Spleen (tissue), 11 donors: ENCODE results near the gene LTC4S. TPM values are rescaled to one million over a fixed set of nuclear protein-coding genes. Genes with fewer than 3 reads are reported as not detected.
A peak's percentile ranks its signal among the peaks of the same experiment; 100 is the strongest.

Source experiments
- DNase-seq: peaks from one replicate; pipeline ENCODE4 v3.0.0-alpha.2; 2020
- H3K27ac ChIP-seq, 8 donors: fragments of 200-600 bp; sonication (generic) in 7 of 8; 1 replicate in 4 of 8; 2 replicates in 4 of 8; pipeline versions ENCODE4 v1.5.0 to v1.8.0; 2016 to 2021; ENCODE audit warnings: inconsistent platforms in 4 of 8, mild to moderate bottlenecking in 4 of 8, moderate library complexity in 1 of 8
- H3K27me3 ChIP-seq, 7 donors: fragments of 200-600 bp; sonication (generic) in 6 of 7; replicated peaks in 1 of 7; 1 replicate in 4 of 7; 2 replicates in 3 of 7; pipeline versions ENCODE4 v1.5.0 to v1.8.0; 2016 to 2021; ENCODE audit warnings: inconsistent platforms in 3 of 7, mild to moderate bottlenecking in 1 of 7
- H3K36me3 ChIP-seq, 6 donors: fragments of 200-600 bp; sonication (generic) in 5 of 6; 1 replicate in 4 of 6; 2 replicates in 2 of 6; pipeline versions ENCODE4 v1.5.0 to v1.8.0; 2016 to 2021; ENCODE audit warnings: inconsistent platforms in 2 of 6
- H3K4me1 ChIP-seq, 6 donors: fragments of 200-600 bp; sonication (generic) in 5 of 6; 1 replicate in 3 of 6; 2 replicates in 3 of 6; pipeline versions ENCODE4 v1.5.0 to v1.8.0; 2016 to 2021; ENCODE audit warnings: inconsistent platforms in 3 of 6
- H3K4me3 ChIP-seq, 8 donors: fragments of 200-600 bp; sonication (generic) in 7 of 8; 1 replicate in 4 of 8; 2 replicates in 4 of 8; pipeline versions ENCODE4 v1.5.0 to v1.8.0; 2016 to 2021; ENCODE audit warnings: inconsistent platforms in 4 of 8, mild to moderate bottlenecking in 4 of 8, moderate library complexity in 2 of 8
- H3K9me3 ChIP-seq, 8 donors: fragments of 200-600 bp; sonication (generic) in 7 of 8; 1 replicate in 4 of 8; 2 replicates in 4 of 8; pipeline versions ENCODE4 v1.5.0 to v1.8.0; 2016 to 2021; ENCODE audit warnings: inconsistent platforms in 4 of 8
- CTCF ChIP-seq, 11 experiments: fragments of 200-600 bp in 7 of 11; fragments of 450-650 bp in 4 of 11; sonication (generic) in 4 of 11; IDR thresholded peaks in 8 of 11; conservative IDR thresholded peaks in 3 of 11; 1 replicate in 7 of 11; 2 replicates in 4 of 11; pipeline versions ENCODE4 v1.4.0 to v1.8.0; 2016 to 2021; ENCODE audit warnings: antibody characterized with exemption in 11 of 11, inconsistent platforms in 4 of 11, mild to moderate bottlenecking in 1 of 11
- POLR2A ChIP-seq, 3 donors: fragments of 450-650 bp; IDR thresholded peaks; one replicate each; pipeline ENCODE4 v1.5.1; 2017; ENCODE audit warnings: antibody characterized with exemption in 3 of 3, mild to moderate bottlenecking in 1 of 3
- POLR2AphosphoS5 ChIP-seq, 3 donors: sonication (generic); formaldehyde crosslinking; IDR thresholded peaks; one replicate each; pipeline ENCODE4 v1.5.1; 2017; ENCODE audit warnings: antibody characterized with exemption in 3 of 3
- WGBS, 5 donors: extraction: QIAGEN DNeasy Blood & Tissue Kit in 3 of 5; methylation state at CpG; one replicate each; pipeline versions ENCODE4 v1.1.5 to v1.1.7; 2013 to 2018; 5-methylcytosine and 5-hydroxymethylcytosine counted together
- intact Hi-C: fragments of 100-400 bp; cut with DNase I; formaldehyde crosslinking; loops from one replicate; pipeline ENCODE4 v1.15.0; 2023; ENCODE audit warnings: low total_unique reads
- polyA plus RNA-seq, 3 donors: library from polyadenylated mRNA; stranded (reverse); fragments of 200-250 nt; gene quantifications; one replicate each; pipeline ENCODE4 v1.2.1, GENCODE V29; 2013
- total RNA-seq, 7 donors: library from RNA; depleted of rRNA in 3 of 7; stranded (reverse); fragments of >200 nt in 3 of 7; fragmentation: NEBNext Ultra II Directional in 4 of 7; extraction: Animal tissue kit (Norgen Biotek cat#: 25700) in 4 of 7; gene quantifications; one replicate each; pipeline versions ENCODE4 v1.1.0 to v1.2.1, GENCODE V29; 2016 to 2021
- donor health status: healthy with polysubstance abuse.
- donor health status: DM: no; HTN: no; CAD: no; lungs with moderate emphysema.
- donor health status: DM: no; HTN: no; CAD: no.
- donor health status: Bipolar disorder and iron deficiency.
- donor health status: healthy.
- donor health status: DM: no; HTN: no; CAD: no.
- donor health status: DM: yes; HTN: yes; CAD: no.

Gene LTC4S
- total and polyA plus RNA-seq, 10 donors = 3.1 to 24.2 (median 9.0) TPM

GRCh38 chr5:179802207-179802883, 8.6 kb downstream of the LTC4S start:
- no peaks in the 10 kb centered on the region for H3K27me3 ChIP-seq
- 90 to 95% (median 92%) methylated on average over 13 to 19 of the region's 19 CpGs for WGBS, 5 donors
- H3K4me1 ChIP-seq = peaks cover 28 to 56% (median 46%) of the 10 kb centered on the region in 6 donors
- H3K4me3 ChIP-seq = no peak overlapping the region
- peaks cover 0 to 43% (median 40%) of the 10 kb centered on the region in 6 donors for H3K36me3 ChIP-seq
- intact Hi-C loops = loop anchor here (10.0 kb wide), 1 partner anchor 52 kb away; the partner anchor contains the start of gene MRNIP
- no peak for TF ChIP-seq POLR2A (IDR thresholded peaks at IDR 0.05)
- TF ChIP-seq CTCF (IDR thresholded peaks at IDR 0.05 in 8 of 11, conservative IDR thresholded peaks at IDR 0.05 in 3 of 11) = no peak
- no peak for TF ChIP-seq POLR2AphosphoS5 (IDR thresholded peaks at IDR 0.05)
- H3K9me3 ChIP-seq = no peaks in the 10 kb centered on the region
- DNase-seq = peak; percentile 65
- H3K27ac ChIP-seq = peak overlapping the region in 1 of 8 donors; percentile 96

GRCh38 chr5:179802950-179803562, 9.3 kb downstream of the LTC4S start:
- peaks cover 0 to 36% (median 33%) of the 10 kb centered on the region in 6 donors for H3K36me3 ChIP-seq
- intact Hi-C loops = loop anchor here (10.0 kb wide), 1 partner anchor 52 kb away; the partner anchor contains the start of gene MRNIP
- WGBS, 5 donors = 64 to 77% (median 69%) methylated on average over 8 to 11 of the region's 11 CpGs

GRCh38 chr5:179803651-179804554, 10.1 kb downstream of the LTC4S start:
- peaks cover 28 to 68% (median 56%) of the 10 kb centered on the region in 6 donors for H3K4me1 ChIP-seq
- H3K27me3 ChIP-seq = no peaks in the 10 kb centered on the region
- peak; percentile 81 for DNase-seq
- TF ChIP-seq CTCF (IDR thresholded peaks at IDR 0.05 in 8 of 11, conservative IDR thresholded peaks at IDR 0.05 in 3 of 11) (no peak), POLR2AphosphoS5 (IDR thresholded peaks at IDR 0.05) (peak in 2 of 3 donors; percentile 13 to 55)
- peak overlapping the region in 5 of 8 donors; percentile 2 to 96 (median 51) for H3K27ac ChIP-seq
- H3K4me3 ChIP-seq = peak overlapping the region in 1 of 8 donors; percentile 76
- H3K9me3 ChIP-seq = no peaks in the 10 kb centered on the region
- 42 to 52% (median 45%) methylated on average over 14 to 18 of the region's 18 CpGs for WGBS, 5 donors
- peaks cover 0 to 27% (median 25%) of the 10 kb centered on the region in 6 donors for H3K36me3 ChIP-seq
- intact Hi-C loops = loop anchor here (10.0 kb wide), 1 partner anchor 51 kb away; the partner anchor contains the start of gene MRNIP

More at GRCh38 chr5:179802950-179803562, 9.3 kb downstream of the LTC4S start:
- peak overlapping the region in 1 of 8 donors; percentile 76 for H3K4me3 ChIP-seq
- no peaks in the 10 kb centered on the region for H3K9me3 ChIP-seq
- peak overlapping the region in 3 of 8 donors; percentile 42 to 96 (median 94) for H3K27ac ChIP-seq
- peaks cover 28 to 61% (median 53%) of the 10 kb centered on the region in 6 donors for H3K4me1 ChIP-seq
- H3K27me3 ChIP-seq = no peaks in the 10 kb centered on the region
- TF ChIP-seq POLR2A (IDR thresholded peaks at IDR 0.05) = no peak
- peak; percentile 75 for DNase-seq

GRCh38 chr5:179804555-179804947, 10.8 kb downstream of the LTC4S start:
- no peaks in the 10 kb centered on the region for H3K9me3 ChIP-seq
- peak; percentile 63 for DNase-seq
- no peaks in the 10 kb centered on the region for H3K27me3 ChIP-seq
- H3K36me3 ChIP-seq = peaks cover 0 to 21% (median 18%) of the 10 kb centered on the region in 6 donors
- 66 to 82% (median 71%) methylated on average over 7 to 8 of the region's 8 CpGs for WGBS, 5 donors
- TF ChIP-seq POLR2AphosphoS5 (IDR thresholded peaks at IDR 0.05) = no peak
- TF ChIP-seq CTCF (IDR thresholded peaks at IDR 0.05 in 8 of 11, conservative IDR thresholded peaks at IDR 0.05 in 3 of 11) = no peak
- TF ChIP-seq POLR2A (IDR thresholded peaks at IDR 0.05) = no peak
- intact Hi-C loops = loop anchor here (10.0 kb wide), 1 partner anchor 50 kb away; the partner anchor contains the start of gene MRNIP
- H3K27ac ChIP-seq = peak overlapping the region in 5 of 8 donors; percentile 42 to 96 (median 94)
- H3K4me3 ChIP-seq = peak overlapping the region in 2 of 8 donors; percentile 75 to 76
- H3K4me1 ChIP-seq = peaks cover 28 to 68% (median 56%) of the 10 kb centered on the region in 6 donors
